ENCODE data around the gene C2orf49. TPM values are rescaled to one million over a fixed set of nuclear protein-coding genes. Genes with fewer than 3 reads are reported as not detected.

The C2orf49 gene
- total RNA-seq, 1 experiment from 2014 or later: 17.2 TPM

DNA sequence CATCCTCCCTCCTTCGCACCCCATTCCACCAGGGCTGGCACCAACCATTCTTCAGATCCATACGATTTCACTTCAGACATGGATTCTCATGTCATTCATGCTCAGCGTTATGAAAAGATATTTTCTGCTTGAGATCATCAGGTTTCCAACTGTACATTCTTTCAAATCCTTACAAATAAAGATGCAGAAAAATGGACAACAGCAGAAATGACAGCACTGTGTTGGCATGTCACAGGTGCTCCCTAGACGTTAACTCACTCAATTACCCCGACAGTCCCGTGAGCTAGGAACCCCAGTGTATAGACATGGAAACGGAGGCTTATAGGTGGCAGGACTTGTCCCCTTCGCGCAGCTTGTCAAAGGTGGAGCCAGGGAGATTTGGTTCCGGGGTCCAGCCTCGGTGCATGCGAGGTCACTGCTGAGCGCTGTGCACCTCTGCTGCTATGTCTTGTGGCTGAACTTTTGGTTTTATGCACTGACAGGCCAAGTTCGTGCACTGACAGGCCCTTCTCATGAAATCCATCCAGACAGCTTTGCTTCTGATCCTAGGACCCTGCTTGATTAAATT is 43.8 kb downstream of the C2orf49 start:
- ATAC-seq (no peak), DNase-seq (ENCODE audit: low read depth, low spot score) (no peak)
- H3K9ac ChIP-seq (ENCODE audit: low read length): no peak overlapping the region
- H3K27ac ChIP-seq (ENCODE audit: low read depth, low read length): no peak overlapping the region
- no TSS peak for BruUV-seq (replicated peaks)
- ChIA-PET RAD21 (ENCODE audit: low non-redundant PET in 1 of 2, low total read pairs in 2 of 2, uncharacterized antibody in 2 of 2, unreplicated experiment in 2 of 2) (no interaction called here), CTCF (no interaction called here), POLR2A (no interaction called here)
- no peaks in the 10 kb centered on the region for H3K9me3 ChIP-seq (ENCODE audit: control insufficient read depth in 1 of 2, insufficient read depth in 1 of 2, low read depth in 1 of 2, low read length in 2 of 2)
- no peaks in the 10 kb centered on the region for H3K9me2 ChIP-seq (ENCODE audit: insufficient read depth)
- H3K4me3 ChIP-seq (replicated peaks in 1 of 2; ENCODE audit: low read depth in 1 of 2, low read length in 2 of 2): no peak overlapping the region
- no peak overlapping the region for H3K4me2 ChIP-seq (ENCODE audit: low read length)
- intact Hi-C loops (cut with micrococcal nuclease): no loop called here
- H4K20me1 ChIP-seq (ENCODE audit: insufficient read depth): no peaks in the 10 kb centered on the region
- no peaks in the 10 kb centered on the region for H3K27me3 ChIP-seq (ENCODE audit: insufficient read depth, low read length)
- TF ChIP-seq FOSL1 (IDR thresholded peaks at IDR 0.05; ENCODE audit: low read depth) (no peak), SRF (IDR thresholded peaks at IDR 0.05; ENCODE audit: low read depth) (no peak), ELF1 (IDR thresholded peaks at IDR 0.05; ENCODE audit: borderline replicate concordance, low read depth) (no peak), YY1 (IDR thresholded peaks at IDR 0.05; ENCODE audit: extremely low read depth, insufficient replicate concordance, low read depth, low read length) (no peak), EGR1 (IDR thresholded peaks at IDR 0.05; ENCODE audit: low read depth) (no peak), RAD21 (IDR thresholded peaks at IDR 0.05; ENCODE audit: low read depth) (no peak), SIN3A (IDR thresholded peaks at IDR 0.05; ENCODE audit: low read depth) (no peak), CBX3 (IDR thresholded peaks at IDR 0.05; ENCODE audit: low read depth) (no peak), JUND (IDR thresholded peaks at IDR 0.05) (no peak), CEBPB (IDR thresholded peaks at IDR 0.05; ENCODE audit: low read depth) (no peak), ZNF274 (IDR thresholded peaks at IDR 0.05; ENCODE audit: low read depth, low read length) (no peak), EZH2phosphoT487 (IDR thresholded peaks at IDR 0.05; ENCODE audit: borderline replicate concordance) (no peak), REST (IDR thresholded peaks at IDR 0.05; ENCODE audit: low read depth) (no peak), POLR2A (IDR thresholded peaks at IDR 0.05; ENCODE audit: borderline replicate concordance, extremely low read depth, insufficient read depth, insufficient read length) (no peak), SP1 (IDR thresholded peaks at IDR 0.05; ENCODE audit: low read depth) (no peak), ZFX (IDR thresholded peaks at IDR 0.05) (no peak)
- TF ChIP-seq, protein P1, sequence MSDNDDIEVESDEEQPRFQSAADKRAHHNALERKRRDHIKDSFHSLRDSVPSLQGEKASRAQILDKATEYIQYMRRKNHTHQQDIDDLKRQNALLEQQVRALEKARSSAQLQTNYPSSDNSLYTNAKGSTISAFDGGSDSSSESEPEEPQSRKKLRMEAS (IDR thresholded peaks at IDR 0.05): no peak
- TF ChIP-seq, protein P2, sequence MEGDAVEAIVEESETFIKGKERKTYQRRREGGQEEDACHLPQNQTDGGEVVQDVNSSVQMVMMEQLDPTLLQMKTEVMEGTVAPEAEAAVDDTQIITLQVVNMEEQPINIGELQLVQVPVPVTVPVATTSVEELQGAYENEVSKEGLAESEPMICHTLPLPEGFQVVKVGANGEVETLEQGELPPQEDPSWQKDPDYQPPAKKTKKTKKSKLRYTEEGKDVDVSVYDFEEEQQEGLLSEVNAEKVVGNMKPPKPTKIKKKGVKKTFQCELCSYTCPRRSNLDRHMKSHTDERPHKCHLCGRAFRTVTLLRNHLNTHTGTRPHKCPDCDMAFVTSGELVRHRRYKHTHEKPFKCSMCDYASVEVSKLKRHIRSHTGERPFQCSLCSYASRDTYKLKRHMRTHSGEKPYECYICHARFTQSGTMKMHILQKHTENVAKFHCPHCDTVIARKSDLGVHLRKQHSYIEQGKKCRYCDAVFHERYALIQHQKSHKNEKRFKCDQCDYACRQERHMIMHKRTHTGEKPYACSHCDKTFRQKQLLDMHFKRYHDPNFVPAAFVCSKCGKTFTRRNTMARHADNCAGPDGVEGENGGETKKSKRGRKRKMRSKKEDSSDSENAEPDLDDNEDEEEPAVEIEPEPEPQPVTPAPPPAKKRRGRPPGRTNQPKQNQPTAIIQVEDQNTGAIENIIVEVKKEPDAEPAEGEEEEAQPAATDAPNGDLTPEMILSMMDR (IDR thresholded peaks at IDR 0.05 in 2 of 3, conservative IDR thresholded peaks at IDR 0.05 in 1 of 3; ENCODE audit: borderline replicate concordance in 1 of 3, insufficient read depth in 1 of 3, low read depth in 2 of 3, low read length in 2 of 3): no peak
- no peak overlapping the region for H2AFZ ChIP-seq (ENCODE audit: low read depth, low read length, poor library complexity, severe bottlenecking)
- H3K36me3 ChIP-seq (ENCODE audit: control insufficient read depth in 1 of 2, insufficient read depth in 2 of 2, low read length in 2 of 2): peaks cover 27 to 67% of the 10 kb centered on the region in 2 experiments; a peak in 3 of 4 replicates
- no peaks in the 10 kb centered on the region for H3K4me1 ChIP-seq (ENCODE audit: control insufficient read depth in 1 of 2, insufficient read depth in 2 of 2, low read length in 2 of 2)
- peaks cover 92% of the 10 kb centered on the region for H3K79me2 ChIP-seq (ENCODE audit: insufficient read depth, low read length)
